ENCODE results near the gene ESPN.
A peak's percentile ranks its signal among the peaks of the same experiment; 100 is the strongest.

The ESPN gene

GRCh38 chr1:6463120-6463412, 38.5 kb downstream of the ESPN start:
- no peak overlapping the region for H3K27ac ChIP-seq
- TF ChIP-seq ZFX (IDR thresholded peaks at IDR 0.05; ENCODE audit: borderline replicate concordance), result no peak
- no peak for TF ChIP-seq CTCF (IDR thresholded peaks at IDR 0.05)

- TF ChIP-seq ZFX (IDR thresholded peaks at IDR 0.05; ENCODE audit: borderline replicate concordance) (no peak), CTCF (IDR thresholded peaks at IDR 0.05) (peak; percentile 19; the same call in 1 of the 2 replicates)
- no peak overlapping the region for H3K27ac ChIP-seq
Observed at GRCh38 chr1:6464514-6464836, 39.9 kb downstream of the ESPN start.

- H3K27ac ChIP-seq, result no peak overlapping the region
- TF ChIP-seq CTCF (IDR thresholded peaks at IDR 0.05) (no peak), ZFX (IDR thresholded peaks at IDR 0.05; ENCODE audit: borderline replicate concordance) (no peak)
Observed at GRCh38 chr1:6464915-6465314, 40.3 kb downstream of the ESPN start.

GRCh38 chr1:6465461-6466005, 41.0 kb downstream of the ESPN start:
- TF ChIP-seq ZFX (IDR thresholded peaks at IDR 0.05; ENCODE audit: borderline replicate concordance), result no peak
- no peak for TF ChIP-seq CTCF (IDR thresholded peaks at IDR 0.05)
- H3K27ac ChIP-seq, result no peak overlapping the region

GRCh38 chr1:6466023-6466422, 41.4 kb downstream of the ESPN start, which contains the start of gene TNFRSF25:
TNFRSF25 (minus strand) TSS chr1:6466173; CDS start chr1:6466107, 66 bp downstream.
- no peak for TF ChIP-seq ZFX (IDR thresholded peaks at IDR 0.05; ENCODE audit: borderline replicate concordance)
- no peak for TF ChIP-seq CTCF (IDR thresholded peaks at IDR 0.05)
- no peak within 1 kb of the TSS for H3K27ac ChIP-seq

- TF ChIP-seq CTCF (IDR thresholded peaks at IDR 0.05) (no peak), ZFX (IDR thresholded peaks at IDR 0.05; ENCODE audit: borderline replicate concordance) (no peak)
- no peak overlapping the region for H3K27ac ChIP-seq
Observed at GRCh38 chr1:6466751-6467150, 42.2 kb downstream of the ESPN start.

- no peak overlapping the region for H3K27ac ChIP-seq
- no peak for TF ChIP-seq ZFX (IDR thresholded peaks at IDR 0.05; ENCODE audit: borderline replicate concordance)
Observed at GRCh38 chr1:6467224-6467623, 42.6 kb downstream of the ESPN start.

All from 22Rv1 (cell line).